Measurements from ENCODE around the gene TERB2. TPM values are rescaled to one million over a fixed set of nuclear protein-coding genes. Genes with fewer than 3 reads are reported as not detected.
"Not testable (repeated sequence)": the region's sequence is repeated elsewhere in the genome, so short reads cannot be mapped to it uniquely, and the experiment has no call there.

The TERB2 gene
- total RNA-seq, 1 experiment from 2014 or later: not detected

- intact Hi-C loops (cut with micrococcal nuclease); H3K79me2 ChIP-seq (ENCODE audit: insufficient read depth, low read length); H3K9ac ChIP-seq (ENCODE audit: low read length); BruUV-seq (replicated peaks); H2AFZ ChIP-seq (ENCODE audit: low read depth, low read length, poor library complexity, severe bottlenecking); H3K27me3 ChIP-seq (ENCODE audit: insufficient read depth, low read length); H3K9me2 ChIP-seq (ENCODE audit: insufficient read depth); H3K4me3 ChIP-seq (replicated peaks in 1 of 2; ENCODE audit: low read depth in 1 of 2, low read length in 2 of 2); H4K20me1 ChIP-seq (ENCODE audit: insufficient read depth); POLR2A ChIA-PET; RAD21 ChIA-PET (ENCODE audit: low non-redundant PET in 1 of 2, low total read pairs in 2 of 2, uncharacterized antibody in 2 of 2, unreplicated experiment in 2 of 2); H3K36me3 ChIP-seq (ENCODE audit: control insufficient read depth in 1 of 2, insufficient read depth in 2 of 2, low read length in 2 of 2); H3K4me2 ChIP-seq (ENCODE audit: low read length); DNase-seq (ENCODE audit: low read depth, low spot score); ATAC-seq; H3K27ac ChIP-seq (ENCODE audit: low read depth, low read length); H3K4me1 ChIP-seq (ENCODE audit: control insufficient read depth in 1 of 2, insufficient read depth in 2 of 2, low read length in 2 of 2); CTCF ChIA-PET; H3K9me3 ChIP-seq (ENCODE audit: control insufficient read depth in 1 of 2, insufficient read depth in 1 of 2, low read depth in 1 of 2, low read length in 2 of 2): not testable (repeated sequence)
Measured at GRCh38 chr15:44986346-44987055, 30.0 kb downstream of the TERB2 start.

DNA sequence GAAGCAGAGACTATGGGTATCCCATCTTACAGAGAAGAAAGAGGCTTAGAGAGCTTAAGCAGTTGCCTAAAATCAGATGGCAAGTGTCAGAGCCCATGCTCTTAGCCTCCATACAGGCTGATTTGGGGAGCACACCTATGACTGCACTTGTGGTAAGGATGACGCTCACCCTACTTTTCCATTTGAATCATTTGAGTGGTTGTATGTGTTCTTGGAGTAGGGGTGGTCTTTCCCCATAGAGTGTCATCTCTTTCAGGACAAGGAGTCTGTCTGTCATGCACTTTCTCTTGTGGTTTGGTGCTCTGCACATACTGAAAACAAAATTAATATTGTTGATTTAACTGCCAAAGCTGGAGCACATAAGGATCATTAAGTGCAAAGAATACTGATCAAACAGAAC is 31.2 kb downstream of the TERB2 start:
- H3K9ac ChIP-seq (ENCODE audit: low read length); BruUV-seq (replicated peaks); H3K27ac ChIP-seq (ENCODE audit: low read depth, low read length); H3K4me2 ChIP-seq (ENCODE audit: low read length); H3K9me2 ChIP-seq (ENCODE audit: insufficient read depth); H2AFZ ChIP-seq (ENCODE audit: low read depth, low read length, poor library complexity, severe bottlenecking); H3K79me2 ChIP-seq (ENCODE audit: insufficient read depth, low read length); H3K9me3 ChIP-seq (ENCODE audit: control insufficient read depth in 1 of 2, insufficient read depth in 1 of 2, low read depth in 1 of 2, low read length in 2 of 2); H4K20me1 ChIP-seq (ENCODE audit: insufficient read depth); H3K4me3 ChIP-seq (replicated peaks in 1 of 2; ENCODE audit: low read depth in 1 of 2, low read length in 2 of 2); DNase-seq (ENCODE audit: low read depth, low spot score); H3K27me3 ChIP-seq (ENCODE audit: insufficient read depth, low read length); intact Hi-C loops (cut with micrococcal nuclease); CTCF ChIA-PET; H3K4me1 ChIP-seq (ENCODE audit: control insufficient read depth in 1 of 2, insufficient read depth in 2 of 2, low read length in 2 of 2); RAD21 ChIA-PET (ENCODE audit: low non-redundant PET in 1 of 2, low total read pairs in 2 of 2, uncharacterized antibody in 2 of 2, unreplicated experiment in 2 of 2); ATAC-seq; H3K36me3 ChIP-seq (ENCODE audit: control insufficient read depth in 1 of 2, insufficient read depth in 2 of 2, low read length in 2 of 2); POLR2A ChIA-PET: not testable (repeated sequence)

DNA sequence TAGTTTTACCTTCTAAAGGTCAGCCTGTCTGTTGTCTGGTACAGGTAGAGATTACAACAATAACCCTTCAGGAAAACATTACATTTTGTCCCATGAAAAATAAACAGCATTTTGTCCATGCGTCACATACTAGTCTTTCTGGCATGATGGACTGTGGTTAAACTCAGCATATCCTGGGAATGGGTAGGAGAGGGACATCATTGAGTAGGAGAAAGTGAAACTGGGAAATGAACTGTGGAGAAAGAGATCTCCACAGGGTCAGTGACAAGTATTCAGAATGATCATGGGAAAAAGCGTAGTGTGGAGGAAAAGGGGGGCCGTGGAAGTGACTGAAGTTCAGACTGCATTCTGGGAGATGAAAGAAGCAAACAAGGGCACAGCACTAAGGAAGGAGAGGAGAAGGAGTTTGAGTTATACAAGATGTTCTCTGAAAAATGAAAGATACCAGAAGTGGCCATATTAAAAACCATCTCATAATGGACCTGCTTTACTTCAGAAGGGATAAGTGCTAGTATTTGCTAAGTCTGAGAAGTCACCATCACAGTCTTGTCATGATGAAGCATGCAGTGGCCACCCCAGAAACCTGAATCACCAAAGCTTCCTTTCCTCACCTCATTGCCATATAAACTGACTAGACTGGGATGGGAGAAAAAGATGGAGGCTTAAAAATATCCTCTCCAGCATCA is 31.8 kb downstream of the TERB2 start:
- ATAC-seq; DNase-seq (ENCODE audit: low read depth, low spot score); H3K36me3 ChIP-seq (ENCODE audit: control insufficient read depth in 1 of 2, insufficient read depth in 2 of 2, low read length in 2 of 2); H3K9ac ChIP-seq (ENCODE audit: low read length); POLR2A ChIA-PET; H3K79me2 ChIP-seq (ENCODE audit: insufficient read depth, low read length); RAD21 ChIA-PET (ENCODE audit: low non-redundant PET in 1 of 2, low total read pairs in 2 of 2, uncharacterized antibody in 2 of 2, unreplicated experiment in 2 of 2); H2AFZ ChIP-seq (ENCODE audit: low read depth, low read length, poor library complexity, severe bottlenecking); H3K9me3 ChIP-seq (ENCODE audit: control insufficient read depth in 1 of 2, insufficient read depth in 1 of 2, low read depth in 1 of 2, low read length in 2 of 2); intact Hi-C loops (cut with micrococcal nuclease); H4K20me1 ChIP-seq (ENCODE audit: insufficient read depth); H3K27me3 ChIP-seq (ENCODE audit: insufficient read depth, low read length); H3K27ac ChIP-seq (ENCODE audit: low read depth, low read length); H3K9me2 ChIP-seq (ENCODE audit: insufficient read depth); H3K4me1 ChIP-seq (ENCODE audit: control insufficient read depth in 1 of 2, insufficient read depth in 2 of 2, low read length in 2 of 2); H3K4me3 ChIP-seq (replicated peaks in 1 of 2; ENCODE audit: low read depth in 1 of 2, low read length in 2 of 2); H3K4me2 ChIP-seq (ENCODE audit: low read length); CTCF ChIA-PET; BruUV-seq (replicated peaks): not testable (repeated sequence)
